Astrocyte (in vitro differentiated cells and primary cell): ENCODE measurements around the gene RUVBL1.

ENCODE experiments used
- CTCF ChIP-seq: IDR thresholded peaks from 2 replicates; pipeline ENCODE4 v1.5.1; 2011; ENCODE audit warnings: low read depth, mild to moderate bottlenecking, inconsistent platforms, low read length, moderate library complexity; ENCODE audit not compliant: insufficient read depth
- EZH2 ChIP-seq: IDR thresholded peaks from 2 replicates; pipeline ENCODE4 v1.6.1; 2012; ENCODE audit warnings: mild to moderate bottlenecking, low read length, inconsistent platforms; ENCODE audit not compliant: insufficient read depth

- no peak for TF ChIP-seq CTCF
- no peak for TF ChIP-seq EZH2
These were observed 44.7 kb downstream of the RUVBL1 start for GRCh38 chr3:128078875-128079274.
